ENCODE data around the gene NUDT13.

Gene NUDT13

DNA sequence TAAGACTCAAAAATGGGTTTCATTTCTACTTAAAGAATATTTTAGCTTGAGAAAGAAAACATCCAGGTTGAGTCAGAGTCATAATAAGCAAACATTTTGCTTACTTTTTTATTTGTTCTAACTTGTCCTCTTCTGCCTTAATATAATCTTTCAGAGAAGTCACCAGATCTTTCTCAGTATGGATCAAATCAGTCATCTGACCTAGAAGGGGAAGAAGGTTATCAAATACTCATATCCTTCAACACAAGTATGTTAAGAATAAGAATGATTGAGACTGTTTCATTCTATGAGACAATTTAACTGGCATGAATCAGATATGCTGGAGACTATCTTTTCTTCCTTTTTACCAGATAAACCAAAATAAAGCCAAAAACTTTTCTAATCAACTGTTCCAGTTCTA is 36.6 kb upstream of the NUDT13 start:
- TF ChIP-seq, protein P1, sequence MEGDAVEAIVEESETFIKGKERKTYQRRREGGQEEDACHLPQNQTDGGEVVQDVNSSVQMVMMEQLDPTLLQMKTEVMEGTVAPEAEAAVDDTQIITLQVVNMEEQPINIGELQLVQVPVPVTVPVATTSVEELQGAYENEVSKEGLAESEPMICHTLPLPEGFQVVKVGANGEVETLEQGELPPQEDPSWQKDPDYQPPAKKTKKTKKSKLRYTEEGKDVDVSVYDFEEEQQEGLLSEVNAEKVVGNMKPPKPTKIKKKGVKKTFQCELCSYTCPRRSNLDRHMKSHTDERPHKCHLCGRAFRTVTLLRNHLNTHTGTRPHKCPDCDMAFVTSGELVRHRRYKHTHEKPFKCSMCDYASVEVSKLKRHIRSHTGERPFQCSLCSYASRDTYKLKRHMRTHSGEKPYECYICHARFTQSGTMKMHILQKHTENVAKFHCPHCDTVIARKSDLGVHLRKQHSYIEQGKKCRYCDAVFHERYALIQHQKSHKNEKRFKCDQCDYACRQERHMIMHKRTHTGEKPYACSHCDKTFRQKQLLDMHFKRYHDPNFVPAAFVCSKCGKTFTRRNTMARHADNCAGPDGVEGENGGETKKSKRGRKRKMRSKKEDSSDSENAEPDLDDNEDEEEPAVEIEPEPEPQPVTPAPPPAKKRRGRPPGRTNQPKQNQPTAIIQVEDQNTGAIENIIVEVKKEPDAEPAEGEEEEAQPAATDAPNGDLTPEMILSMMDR (IDR thresholded peaks at IDR 0.05) = no peak
- Histone ChIP-seq H3K27me3 (ENCODE audit: control insufficient read depth, insufficient read depth, low read length) (no peaks in the 10 kb centered on the region), H3K9ac (no peak overlapping the region), H3K4me2 (ENCODE audit: low read length) (no peak overlapping the region), H3K79me2 (no peaks in the 10 kb centered on the region), H3K9me3 (ENCODE audit: control insufficient read depth, low read length) (no peaks in the 10 kb centered on the region), H2AFZ (no peak overlapping the region), H3K27ac (no peak overlapping the region), H3K4me1 (peaks cover 6% of the 10 kb centered on the region), H3K36me3 (ENCODE audit: control insufficient read depth, insufficient read depth, low read length) (no peaks in the 10 kb centered on the region), H3K4me3 (ENCODE audit: low read depth, low read length) (no peak overlapping the region)

DNA sequence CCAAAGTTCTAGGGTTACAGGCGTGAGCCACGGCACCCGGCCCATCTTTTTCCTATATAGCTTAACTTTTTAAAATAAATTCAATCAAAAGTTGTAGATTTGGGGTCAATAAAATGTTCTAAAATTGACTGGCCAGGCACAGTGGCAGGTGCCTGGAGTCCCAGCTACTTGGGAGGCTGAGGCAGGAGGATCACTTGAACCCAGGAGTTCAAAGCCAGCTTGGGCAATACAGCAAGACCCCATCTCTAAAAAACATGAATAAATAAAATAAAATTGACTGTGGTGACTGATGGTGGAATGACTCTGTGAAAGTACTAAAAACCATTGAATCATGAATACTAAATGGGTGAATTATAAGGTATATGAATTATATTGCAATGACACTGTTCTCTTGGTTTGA is 34.4 kb upstream of the NUDT13 start:
- Histone ChIP-seq H3K4me3 (ENCODE audit: low read depth, low read length) (no peak overlapping the region), H3K9me3 (ENCODE audit: control insufficient read depth, low read length) (no peaks in the 10 kb centered on the region), H3K4me2 (ENCODE audit: low read length) (no peak overlapping the region), H3K27ac (no peak overlapping the region), H3K79me2 (peaks cover 7% of the 10 kb centered on the region), H3K9ac (no peak overlapping the region), H3K4me1 (peaks cover 6% of the 10 kb centered on the region), H3K27me3 (ENCODE audit: control insufficient read depth, insufficient read depth, low read length) (no peaks in the 10 kb centered on the region), H3K36me3 (ENCODE audit: control insufficient read depth, insufficient read depth, low read length) (no peaks in the 10 kb centered on the region), H2AFZ (no peak overlapping the region)
- TF ChIP-seq, protein P1 (IDR thresholded peaks at IDR 0.05) = no peak

DNA sequence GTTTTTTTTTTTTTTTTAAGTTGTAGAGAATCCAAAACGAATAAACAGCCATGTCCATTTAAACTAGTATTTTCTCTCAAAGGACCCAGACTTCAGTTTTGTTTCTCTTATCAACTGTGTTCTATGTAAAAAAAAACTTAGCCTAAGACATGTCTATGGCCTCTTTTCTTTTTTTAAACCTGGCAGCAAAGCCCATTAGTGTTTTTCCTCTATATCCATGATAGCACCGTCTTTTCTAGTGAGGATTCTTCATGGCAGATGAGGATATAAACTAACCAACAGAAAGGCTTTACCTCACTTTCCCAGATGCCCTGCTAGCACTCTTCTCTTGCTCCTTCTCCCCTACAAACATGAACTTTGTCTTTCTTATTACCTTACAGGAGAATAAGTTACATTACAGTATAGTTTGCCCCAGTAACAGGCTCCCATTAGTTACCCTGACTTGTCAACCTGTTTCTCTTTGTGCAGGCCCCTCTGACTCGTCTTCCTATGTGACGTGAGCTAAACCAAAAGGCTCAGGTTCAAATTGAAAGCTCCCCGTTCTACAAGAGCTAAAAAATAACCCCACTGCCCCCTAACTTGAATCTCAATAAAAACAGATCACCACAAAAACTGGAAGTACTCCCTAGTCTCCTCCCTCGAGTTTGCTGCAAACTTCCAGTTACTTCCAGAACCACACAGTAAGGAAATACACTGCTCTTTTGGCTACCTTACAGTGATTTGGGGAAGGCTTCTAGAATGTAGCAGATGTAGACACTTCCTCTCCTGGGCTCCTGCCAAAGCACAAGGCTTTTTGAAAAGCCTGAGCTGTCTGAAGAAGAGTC is 33.7 kb upstream of the NUDT13 start:
- H3K27ac ChIP-seq = peak overlapping the region; percentile 53
- TF ChIP-seq, protein P1 (IDR thresholded peaks at IDR 0.05) = no peak
- H3K36me3 ChIP-seq (ENCODE audit: control insufficient read depth, insufficient read depth, low read length) = no peaks in the 10 kb centered on the region
- H3K4me1 ChIP-seq = peaks cover 6% of the 10 kb centered on the region
- H3K27me3 ChIP-seq (ENCODE audit: control insufficient read depth, insufficient read depth, low read length) = no peaks in the 10 kb centered on the region
- H3K4me2 ChIP-seq (ENCODE audit: low read length) = no peak overlapping the region
- H3K9ac ChIP-seq = no peak overlapping the region
- H3K9me3 ChIP-seq (ENCODE audit: control insufficient read depth, low read length) = no peaks in the 10 kb centered on the region
- H3K4me3 ChIP-seq (ENCODE audit: low read depth, low read length) = no peak overlapping the region
- H3K79me2 ChIP-seq = peaks cover 7% of the 10 kb centered on the region
- peak overlapping the region; percentile 5 for H2AFZ ChIP-seq

DNA sequence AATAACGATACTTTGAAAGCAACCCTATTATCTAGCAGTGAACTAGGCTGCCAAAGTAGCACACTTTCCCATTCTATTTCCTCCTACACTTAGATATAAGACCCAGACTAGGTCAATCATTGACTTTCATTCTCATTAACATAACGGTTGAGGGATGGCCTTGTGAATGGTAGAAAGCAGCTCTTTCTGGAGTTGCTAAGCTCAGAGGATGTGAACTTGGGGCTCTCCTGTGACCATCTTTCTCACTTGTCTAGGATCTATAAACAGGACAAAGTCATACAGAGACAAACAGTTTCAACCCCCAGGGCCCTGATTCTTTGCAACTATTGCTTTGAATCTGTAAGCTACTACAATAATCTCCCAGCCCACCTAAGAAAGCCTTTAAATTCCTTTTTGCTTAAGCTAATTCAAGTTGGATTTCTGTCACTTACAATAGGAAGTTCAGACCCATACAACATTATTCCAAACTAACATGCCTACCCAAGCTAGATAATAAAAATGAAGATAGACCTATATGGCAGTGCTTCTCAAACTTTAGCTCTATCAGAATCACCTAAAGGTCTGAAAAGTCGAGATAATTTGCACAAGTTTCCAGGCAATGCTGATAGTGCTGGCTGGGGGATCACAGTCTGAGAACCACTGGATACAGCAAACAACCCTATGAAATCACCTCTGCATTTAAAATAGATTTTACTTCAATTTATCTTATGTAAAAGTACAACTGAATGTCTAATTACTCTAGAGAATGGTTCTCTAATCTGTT is 30.3 kb upstream of the NUDT13 start:
- no peaks in the 10 kb centered on the region for H3K36me3 ChIP-seq (ENCODE audit: control insufficient read depth, insufficient read depth, low read length)
- peaks cover 7% of the 10 kb centered on the region for H3K79me2 ChIP-seq
- no peaks in the 10 kb centered on the region for H3K27me3 ChIP-seq (ENCODE audit: control insufficient read depth, insufficient read depth, low read length)
- H3K9ac ChIP-seq = no peak overlapping the region
- peaks cover 6% of the 10 kb centered on the region for H3K4me1 ChIP-seq
- TF ChIP-seq, protein P1 (IDR thresholded peaks at IDR 0.05) = no peak
- H3K4me2 ChIP-seq (ENCODE audit: low read length) = no peak overlapping the region
- H3K9me3 ChIP-seq (ENCODE audit: control insufficient read depth, low read length) = no peaks in the 10 kb centered on the region
- no peak overlapping the region for H3K27ac ChIP-seq
- no peak overlapping the region for H2AFZ ChIP-seq
- no peak overlapping the region for H3K4me3 ChIP-seq (ENCODE audit: low read depth, low read length)
